Activated effector memory CD4-positive, alpha-beta T cell treated with anti-CD3 and anti-CD28 coated beads, Interleukin-2, amount 50 U/mL, for 16 hours (primary cell): ENCODE results near the gene MYL12A.
"Not testable (repeated sequence)": the region's sequence is repeated elsewhere in the genome, so short reads cannot be mapped to it uniquely, and the experiment has no call there.

Experiments used
- DNase-seq: peaks from one replicate; pipeline ENCODE4 v3.0.0-alpha.2; 2020

MYL12A gene

DNA sequence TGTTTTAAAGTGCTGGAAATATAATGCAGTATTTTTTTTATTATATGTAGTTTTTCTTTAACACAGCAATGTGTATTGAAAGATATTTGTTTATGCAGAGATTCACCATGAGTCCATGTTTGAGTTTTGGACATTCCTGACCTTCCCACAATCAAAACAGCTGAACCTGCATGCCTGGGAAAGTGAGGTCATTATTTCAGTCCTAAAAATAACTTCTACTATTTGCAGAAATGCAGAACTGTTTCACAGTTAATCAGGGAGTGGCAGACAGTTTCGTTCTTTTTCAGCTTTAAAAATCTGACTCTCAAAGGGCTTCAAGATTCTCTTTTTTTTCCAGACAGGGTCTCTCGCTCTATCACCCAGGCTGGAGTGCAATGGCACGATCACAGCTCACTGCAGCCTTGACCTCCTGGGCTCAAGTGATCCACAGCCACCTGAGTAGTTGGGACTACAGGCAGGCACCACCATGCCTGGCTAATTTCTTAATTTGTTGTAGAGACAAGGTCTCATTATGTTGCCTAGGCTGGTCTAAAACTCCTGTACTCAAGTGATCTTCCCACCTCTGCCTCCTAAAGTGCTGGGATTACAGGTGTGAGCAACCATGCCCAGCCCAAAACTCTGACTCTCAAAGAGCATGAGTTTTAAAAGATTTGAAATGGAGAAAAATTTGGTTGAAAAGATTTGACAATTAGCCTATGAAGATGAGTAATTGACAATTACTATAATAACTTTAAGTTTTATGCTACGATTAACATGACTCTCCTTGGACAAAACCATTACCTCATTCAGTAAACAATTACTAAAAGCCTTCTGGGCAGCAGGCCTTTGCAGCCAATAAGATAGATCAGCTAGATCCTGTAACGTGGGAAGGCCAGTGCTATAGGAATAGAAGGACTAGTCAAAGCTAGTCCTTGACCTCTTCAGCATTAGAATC, 9.4 kb downstream of the MYL12A start:
- DNase-seq = no peak

DNA sequence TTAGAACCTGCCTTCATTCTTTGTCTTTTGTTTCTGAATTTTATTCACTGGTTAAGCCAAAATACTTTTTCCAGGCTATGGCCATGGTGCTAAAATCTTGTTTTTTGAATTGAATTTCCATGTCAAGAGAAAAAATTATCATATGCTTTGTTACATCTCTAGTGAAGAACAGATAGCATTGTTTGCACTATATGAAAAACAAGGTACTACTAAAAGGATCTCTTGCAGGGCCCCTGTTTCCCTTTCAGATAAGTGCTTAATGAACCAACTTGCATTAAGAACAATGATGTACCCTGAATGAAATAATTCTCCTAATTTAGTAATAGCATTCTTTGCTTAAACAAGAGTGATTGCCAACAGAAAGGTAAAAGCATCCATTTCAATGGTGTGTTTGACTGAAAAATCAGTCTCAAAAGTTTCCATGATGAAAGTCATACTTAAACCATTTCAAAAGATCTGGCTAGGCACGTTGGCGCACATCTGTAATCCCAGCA, 10.1 kb downstream of the MYL12A start:
- DNase-seq = no peak

DNA sequence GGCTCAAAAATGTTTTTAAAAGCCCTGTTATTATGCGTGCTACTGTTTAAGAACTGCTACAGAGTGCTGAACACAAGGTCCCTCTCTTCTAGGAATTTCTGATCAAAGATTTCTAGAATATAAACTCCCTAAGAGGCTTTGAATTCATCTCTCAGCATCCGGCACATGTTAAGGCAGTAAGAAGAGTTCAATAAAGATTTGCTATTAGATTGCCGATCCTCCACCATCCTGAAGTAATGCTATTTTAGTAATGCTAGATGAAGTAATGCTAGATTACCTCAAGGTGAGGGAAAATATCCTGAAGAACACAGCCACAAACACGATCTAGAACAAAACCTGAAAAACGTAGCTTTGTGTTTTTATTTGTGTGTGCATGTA, 13.4 kb downstream of the MYL12A start:
- no peak for DNase-seq

DNA sequence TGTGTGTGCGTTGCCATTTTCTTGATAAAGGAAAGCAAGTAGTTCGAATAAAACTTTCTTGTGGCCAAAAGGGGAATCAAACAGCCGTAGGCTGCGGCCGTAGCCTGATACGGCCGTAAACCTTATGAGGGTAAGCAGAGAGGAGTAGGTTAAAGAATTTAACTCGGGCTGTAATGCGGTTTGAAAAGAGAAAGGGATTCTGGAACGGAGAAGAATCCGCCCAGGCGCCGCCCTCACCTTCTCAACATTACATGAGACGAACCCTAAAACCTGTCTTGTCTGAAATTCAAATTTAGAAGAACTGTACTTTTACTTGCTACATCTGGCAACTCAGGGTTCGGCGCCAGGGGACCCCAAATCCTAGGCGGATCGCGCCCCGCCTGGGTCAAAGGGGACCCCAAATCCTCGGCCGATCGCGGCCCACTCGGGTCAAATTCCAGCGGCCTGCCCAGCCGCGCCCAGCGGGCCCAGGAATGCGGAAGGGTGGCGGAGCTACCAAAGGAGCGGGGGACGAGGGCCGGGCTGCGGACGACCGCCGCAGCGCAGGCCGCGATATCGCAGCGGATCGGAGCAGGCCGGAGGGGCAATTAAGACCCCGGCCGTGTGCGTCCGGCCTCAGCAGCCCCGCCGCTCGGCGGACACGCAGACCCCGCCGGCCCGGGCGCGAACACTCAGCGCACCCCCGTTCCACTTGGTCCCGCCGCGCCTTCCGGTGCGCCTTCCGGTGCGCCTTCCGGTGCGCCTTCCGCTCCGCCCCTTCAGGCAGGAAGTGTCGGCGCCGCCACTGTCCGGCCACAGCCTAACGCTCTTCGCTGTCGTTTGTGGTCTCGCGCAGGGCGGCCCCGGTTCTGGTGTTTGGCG, 14.0 kb downstream of the MYL12A start, which contains the start of gene MYL12B:
TSS of gene MYL12B (plus strand) at position 761 of the 861 bp plus-strand sequence. CDS start 10,766 bp downstream, outside the sequence.
- DNase-seq = peak; percentile 92

DNA sequence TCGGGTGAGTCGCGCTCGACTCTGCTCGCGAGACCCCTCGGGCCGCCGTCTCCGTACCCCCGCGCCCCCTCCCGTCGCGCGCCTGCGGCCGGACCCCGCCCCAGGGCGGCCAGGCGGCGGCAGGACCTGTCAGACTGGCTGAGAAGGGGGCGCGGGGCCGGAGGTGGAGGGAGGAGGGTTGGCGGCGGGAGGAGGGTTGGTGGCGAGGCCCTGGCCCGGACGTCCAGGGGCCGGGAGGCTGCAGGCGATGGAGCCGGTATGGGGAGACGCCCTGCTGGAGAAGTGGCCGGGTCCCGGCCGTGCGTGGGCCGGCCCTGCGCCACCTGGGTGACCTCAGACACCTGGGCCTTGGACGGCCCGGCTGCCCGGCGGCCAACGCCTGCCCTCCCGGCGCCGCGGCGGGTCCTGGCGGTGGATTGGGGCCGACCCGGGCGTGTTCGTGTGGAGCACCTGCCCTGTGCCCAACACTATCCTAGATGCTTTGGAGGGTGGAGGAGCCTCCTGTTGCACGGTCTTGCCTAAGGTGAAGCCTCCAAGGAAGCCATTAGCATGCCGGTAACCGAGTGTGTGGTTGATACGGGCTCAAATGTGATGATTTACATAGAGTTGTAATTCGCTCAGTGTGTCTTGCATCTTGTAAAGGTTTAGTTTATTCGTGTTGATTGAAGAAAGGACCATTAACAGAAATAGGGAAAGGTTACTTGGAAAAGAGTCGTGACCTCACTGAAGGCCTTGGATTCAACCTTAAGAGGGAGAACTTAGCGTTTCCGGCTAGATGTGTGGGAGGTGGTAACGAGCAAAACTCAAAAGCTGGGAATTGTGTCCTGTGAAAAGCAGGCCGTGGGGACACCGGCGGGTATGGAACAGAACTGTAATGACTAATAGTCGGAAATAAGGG, 14.9 kb downstream of the MYL12A start:
- DNase-seq = peak; percentile 76

DNA sequence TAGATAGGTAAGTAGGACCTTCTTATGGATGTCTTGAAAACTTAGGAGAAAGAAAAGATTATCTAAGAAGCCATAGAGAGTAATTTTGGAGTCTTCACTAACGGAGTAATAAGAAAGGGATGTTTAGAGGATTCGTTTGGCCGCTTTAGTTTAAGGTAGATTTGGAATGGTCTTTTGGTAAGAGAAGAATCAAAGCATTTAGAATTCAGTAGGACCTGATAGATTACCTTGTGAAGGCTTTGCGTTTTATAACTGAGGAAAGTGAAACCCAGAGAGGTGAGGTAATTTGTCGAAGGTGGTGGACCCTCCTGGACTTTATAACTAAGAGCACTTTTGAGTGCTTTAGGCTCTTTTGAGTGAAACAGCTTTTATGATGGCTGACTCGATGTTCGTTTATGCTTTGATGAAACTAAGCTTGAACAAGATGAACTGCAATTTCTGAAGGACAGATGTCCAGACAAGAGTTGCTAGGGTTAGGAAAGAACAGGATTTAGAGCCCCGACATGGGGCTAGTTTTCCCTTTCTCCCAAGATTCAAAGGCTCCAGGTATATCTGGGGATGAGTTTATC, 15.6 kb downstream of the MYL12A start:
- DNase-seq = no peak

DNA sequence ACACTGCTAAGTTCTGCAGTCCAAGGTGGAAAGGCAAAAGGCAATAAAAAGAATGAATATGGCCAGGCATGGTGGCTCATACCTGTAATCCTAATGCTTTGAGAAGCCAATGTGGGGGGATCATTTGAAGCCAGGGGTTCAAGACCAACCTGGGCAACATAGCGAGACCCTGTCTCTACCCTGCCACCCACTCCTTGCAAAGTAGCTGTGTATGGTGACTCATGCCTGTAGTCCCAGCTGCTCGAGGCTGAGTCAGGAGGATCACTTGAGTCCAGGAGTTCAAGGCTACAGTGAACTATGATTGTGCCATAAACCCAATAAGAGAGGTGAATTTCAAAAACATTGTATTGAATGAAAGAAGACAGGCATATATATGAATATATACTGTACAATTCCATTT, 16.8 kb downstream of the MYL12A start:
- DNase-seq = peak; percentile 69

DNA sequence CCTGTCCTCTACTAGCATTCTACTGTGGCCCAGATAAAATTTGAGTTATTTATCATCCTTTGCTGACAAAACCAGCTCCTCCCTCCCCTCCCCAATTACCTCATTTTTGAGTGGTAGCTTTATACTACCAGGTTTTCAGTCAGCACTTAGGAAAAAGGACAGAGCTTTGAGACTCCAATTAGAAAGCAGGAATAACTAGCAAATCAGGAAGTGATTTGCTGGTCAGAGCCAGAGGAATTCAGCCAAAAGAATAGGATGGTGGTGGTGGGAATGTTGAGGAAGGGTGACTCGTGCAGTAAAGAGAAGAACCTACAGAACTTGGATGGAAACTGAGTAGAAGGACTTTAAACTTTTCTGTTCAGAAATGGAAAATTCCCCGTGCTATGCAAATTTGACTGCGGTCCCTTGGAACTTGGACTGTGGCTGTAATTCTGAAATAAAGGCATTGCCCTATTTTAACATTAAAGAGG, 18.0 kb downstream of the MYL12A start:
- no peak for DNase-seq

DNA sequence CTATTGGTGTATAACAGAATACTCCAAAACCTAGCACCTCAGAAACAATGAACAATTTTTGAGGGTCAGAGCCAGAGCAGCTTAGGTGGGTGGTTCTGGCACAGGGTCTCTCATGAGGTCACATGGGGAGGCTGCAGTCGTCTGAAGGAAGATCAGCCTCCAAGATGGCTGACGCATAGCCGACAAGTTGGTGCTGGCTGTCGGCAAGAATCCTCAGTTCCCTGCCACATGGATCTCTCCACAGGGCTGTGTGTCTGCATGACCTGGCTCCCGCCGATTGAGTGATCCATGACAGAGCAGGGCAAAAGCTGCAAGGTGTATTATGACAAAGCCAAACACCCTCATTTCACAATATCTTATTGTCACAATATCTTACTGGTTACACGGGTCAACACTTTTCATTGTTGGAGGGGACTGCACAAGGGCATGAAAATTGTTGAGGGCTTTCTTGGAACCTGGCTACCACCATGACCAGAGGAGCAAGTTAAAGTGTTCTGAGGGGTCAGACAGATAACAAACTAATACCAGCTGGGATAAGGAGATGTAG, 18.5 kb downstream of the MYL12A start:
- DNase-seq = no peak

DNA sequence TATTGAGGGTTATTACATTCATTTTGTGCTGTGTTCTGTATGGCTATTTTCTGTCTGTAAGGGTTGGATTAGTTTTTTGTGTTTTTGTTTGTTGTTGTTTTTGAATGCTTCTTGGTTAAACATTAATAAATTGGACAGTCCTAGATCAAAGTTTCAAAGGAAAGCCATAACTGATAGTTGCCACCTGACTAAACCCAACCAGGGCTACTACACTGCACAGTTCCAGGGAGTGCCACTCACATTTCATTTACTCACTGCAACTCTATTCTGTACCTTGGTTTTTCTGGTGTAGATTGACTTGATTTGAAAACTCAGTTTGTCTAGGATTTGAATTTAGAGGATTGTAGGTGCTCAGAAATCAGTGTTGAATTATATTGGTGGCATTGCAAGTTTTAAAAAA, 20.7 kb downstream of the MYL12A start:
- no peak for DNase-seq

DNA sequence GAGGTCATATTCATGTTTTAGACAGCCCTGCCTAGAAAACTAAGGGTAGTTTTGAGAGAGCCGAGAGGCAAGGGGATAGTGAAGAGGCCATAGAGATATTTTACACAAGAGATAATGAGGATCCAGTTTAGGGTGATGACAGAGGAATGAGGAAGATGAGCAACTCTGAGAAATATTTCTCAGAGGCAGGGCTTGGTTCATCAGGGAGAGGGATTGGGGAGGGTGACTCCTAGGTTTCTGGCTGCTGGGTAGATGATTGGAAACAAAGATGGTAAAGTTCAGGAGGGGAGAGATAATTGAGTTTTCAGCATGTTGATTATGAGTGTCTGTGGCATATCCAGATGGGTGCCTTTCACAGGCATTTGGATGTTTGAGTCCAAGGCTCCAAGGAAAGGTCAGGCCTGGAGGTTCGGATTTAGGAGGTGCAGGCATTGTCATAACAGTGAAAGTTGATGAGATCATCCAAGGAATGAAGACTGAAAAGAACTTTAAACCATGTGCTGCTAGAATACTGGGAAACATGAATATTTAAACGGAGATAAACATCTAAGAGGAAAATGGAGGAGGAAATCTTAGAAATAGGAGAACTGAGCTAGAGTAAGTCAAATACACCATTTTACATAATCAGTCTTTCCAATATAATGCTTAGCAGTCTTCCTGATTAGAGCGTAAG, 21.8 kb downstream of the MYL12A start:
- no peak for DNase-seq

DNA sequence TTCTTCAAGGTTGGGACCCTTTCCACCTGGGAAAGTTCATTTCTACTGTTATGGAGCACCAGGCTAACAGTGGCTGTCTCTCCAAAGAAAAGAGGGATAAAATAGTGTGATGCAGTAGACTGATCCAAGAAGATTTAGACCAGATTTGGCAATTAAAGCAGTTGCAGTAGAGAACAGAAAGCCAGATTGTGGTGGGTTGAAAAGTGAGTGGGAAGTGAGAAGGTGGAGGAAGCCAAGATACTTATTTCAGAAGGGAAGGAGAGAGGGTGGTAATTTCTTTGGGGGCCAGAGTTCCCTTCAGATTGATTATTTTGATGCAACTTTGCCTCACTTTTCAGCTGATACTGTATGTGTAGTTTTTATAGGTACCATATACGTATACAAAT, 22.3 kb downstream of the MYL12A start:
- DNase-seq = no peak

DNA sequence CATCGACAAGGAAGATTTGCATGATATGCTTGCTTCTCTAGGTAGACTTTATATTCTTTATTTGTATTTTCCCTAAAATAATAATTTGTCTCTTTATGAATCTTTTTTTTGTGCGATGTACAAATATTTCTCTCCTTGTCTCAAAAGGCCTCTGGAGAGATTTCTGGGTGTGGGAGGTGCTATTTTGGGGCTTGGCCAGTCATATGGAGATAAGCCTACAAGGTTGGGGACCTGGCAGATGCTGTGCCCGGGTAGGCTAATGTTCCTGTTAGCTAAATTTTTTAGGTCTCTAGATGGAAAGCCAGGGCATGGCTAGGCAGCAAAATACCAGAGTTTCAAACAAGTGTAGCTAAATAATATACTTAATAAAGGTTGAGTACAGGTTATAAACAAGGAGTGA, 25.4 kb downstream of the MYL12A start:
- DNase-seq = no peak

DNA sequence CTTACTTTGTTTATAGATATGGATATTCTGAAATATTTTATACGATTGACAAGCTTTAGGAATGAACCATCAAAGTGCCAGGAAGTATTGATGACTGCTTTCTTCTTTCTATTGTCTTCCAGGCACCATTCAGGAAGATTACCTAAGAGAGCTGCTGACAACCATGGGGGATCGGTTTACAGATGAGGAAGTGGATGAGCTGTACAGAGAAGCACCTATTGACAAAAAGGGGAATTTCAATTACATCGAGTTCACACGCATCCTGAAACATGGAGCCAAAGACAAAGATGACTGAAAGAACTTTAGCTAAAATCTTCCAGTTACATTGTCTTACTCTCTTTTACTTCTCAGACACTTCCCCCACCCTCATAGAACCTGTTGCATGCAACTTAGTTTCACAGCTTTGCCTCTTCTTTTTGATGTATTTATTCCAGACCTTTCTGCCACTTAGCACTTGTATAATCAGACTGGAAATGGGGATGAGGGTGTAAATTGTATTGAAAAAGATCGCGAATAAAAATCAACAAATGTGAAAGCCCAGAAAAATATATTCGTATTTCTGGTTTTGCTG, 30.1 kb downstream of the MYL12A start:
- DNase-seq = not testable (repeated sequence)

DNA sequence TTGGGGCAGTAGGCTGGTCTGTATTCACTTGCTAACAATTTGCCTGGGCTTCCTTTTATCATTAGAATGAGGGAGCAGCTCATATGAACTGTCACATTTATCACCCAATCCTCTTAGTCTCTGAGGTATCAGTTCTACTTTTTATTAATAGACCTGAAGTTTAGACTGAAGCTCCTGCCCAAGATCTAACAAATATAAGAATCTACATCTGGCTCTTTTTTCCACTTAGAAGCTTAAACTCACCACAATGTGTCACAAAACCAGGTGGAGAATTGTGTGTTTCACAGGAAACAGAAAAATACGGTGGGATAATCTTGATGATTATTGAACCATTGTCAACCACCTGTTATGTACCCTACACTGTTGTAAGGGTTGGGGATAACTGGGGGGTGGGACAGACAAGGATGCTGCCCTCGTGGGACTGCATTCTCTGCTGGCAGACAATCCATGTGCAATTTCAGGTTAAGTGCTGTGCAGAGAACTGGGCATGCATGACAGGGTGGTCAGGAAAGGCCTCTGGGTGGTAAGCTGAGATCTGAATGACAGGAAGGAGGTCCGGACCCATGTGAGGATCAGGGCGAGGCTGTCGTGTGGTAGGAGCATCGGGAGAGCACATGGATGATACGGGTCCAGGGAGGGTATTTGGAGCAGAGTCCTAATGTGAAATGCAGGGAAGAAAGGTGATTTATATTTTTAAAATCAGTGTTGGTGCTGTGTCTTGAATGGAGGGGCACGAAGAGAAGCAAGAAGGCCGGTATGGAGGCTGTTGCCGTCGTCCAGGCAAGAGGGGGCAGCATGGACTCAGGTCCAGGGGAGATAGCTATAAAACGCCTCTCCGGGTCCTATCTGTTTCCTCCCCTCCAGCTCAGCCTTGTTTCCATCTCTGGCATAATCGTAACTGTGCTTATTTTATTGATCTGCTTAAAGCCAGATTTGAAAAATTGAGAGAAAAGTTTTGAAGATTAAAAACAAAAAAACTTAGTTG, 31.9 kb downstream of the MYL12A start:
- no peak for DNase-seq

DNA sequence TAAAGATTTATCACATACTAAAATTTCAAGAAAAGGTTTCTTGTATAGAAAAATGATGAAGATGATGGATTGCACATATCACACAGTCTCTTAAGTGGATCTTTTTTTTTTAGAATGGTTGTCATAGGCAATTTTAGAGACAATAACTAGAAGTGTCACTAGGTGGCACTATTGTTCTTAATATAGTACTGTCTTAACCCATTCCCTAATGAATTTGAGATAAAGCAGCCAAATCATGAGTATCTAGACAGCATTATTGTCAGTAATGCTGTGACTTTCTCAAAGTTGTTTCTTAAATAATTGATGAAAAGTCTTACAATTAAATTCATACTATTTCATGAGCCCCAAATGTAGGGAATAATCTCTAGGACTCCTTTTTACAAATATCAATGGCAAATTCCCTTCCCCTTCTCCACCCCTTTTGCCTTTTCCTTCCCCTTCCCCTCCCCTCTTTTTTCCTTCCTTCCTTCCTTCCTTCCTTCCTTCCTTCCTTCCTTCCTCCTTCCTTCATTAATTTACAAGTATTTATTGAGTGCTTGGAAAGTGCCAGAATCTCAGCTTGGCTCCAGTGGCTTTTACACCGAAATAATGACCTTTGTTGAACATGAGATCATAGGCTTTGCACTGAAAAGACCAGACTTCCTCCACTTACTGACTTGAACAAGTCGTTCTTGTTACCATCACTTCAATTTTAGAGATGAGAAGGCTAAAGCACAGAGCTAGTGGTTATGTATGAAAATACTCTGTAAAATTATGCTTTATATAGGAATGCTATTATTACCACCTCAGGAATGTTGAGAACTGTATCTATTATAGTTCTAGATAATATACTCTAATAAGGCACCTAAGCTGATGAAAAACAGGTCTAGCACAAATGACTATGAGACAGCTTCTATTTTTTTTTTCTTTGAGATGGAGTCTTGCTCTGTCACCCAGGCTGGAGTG, 34.1 kb downstream of the MYL12A start:
- no peak for DNase-seq

DNA sequence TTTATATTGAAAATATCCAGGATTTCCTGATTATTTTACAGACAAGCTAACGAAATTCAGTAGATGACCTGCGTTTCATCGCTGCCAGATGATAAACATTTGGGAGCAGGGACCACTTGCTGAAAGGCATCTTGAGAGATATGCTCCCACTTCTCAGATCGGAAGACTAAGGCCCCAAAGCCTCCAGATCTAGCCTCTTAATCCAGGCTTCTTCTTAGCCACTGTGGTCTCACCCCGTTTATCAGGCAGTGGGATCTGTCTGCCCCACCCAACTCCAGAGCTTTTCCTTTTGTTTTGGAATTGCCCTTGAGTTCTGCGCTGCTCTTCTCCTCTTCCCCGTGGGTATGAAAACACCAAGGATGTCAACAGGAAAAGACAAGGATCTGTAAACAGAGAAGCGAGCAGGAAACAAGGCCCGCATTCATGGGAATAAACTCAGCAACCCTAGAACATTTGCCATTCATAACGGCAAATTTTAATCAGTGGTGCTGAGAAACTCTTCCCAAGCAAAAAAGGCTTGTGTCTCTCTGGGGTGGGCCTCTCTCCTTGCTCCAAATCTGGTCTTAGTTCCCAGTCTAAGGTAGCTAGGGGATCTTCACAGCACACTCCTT, 35.8 kb downstream of the MYL12A start:
- DNase-seq = no peak

DNA sequence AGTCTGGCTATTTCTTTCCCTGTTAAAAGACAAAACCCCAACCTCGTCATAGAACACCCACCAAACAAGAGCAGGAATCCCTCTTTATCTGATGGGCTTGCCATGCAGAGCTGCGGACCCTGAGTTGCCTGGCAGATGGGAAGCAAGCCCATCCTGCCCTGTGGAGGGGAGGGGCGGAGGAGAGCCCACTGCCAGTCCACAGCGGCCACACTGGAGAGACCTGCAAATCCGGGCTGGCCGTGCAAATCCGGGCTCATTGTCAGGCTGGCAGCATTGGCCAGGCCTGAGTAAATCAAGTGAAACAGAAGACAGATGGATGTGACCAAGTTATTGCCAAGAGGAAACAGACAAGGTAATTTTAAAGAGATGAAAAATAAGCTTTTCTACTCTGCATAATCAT, 36.3 kb downstream of the MYL12A start:
- no peak for DNase-seq
